Right atrium auricular region (tissue), 2 donors: ENCODE measurements around the gene TINCR. TPM values are rescaled to one million over a fixed set of nuclear protein-coding genes. Genes with fewer than 3 reads are reported as not detected.

Experiments used
- DNase-seq: peaks from one replicate; pipeline ENCODE4 v3.0.0-alpha.2; 2019; ENCODE audit warnings: low spot score
- H3K27ac ChIP-seq, 2 donors: fragments of 200-600 bp; sonication (generic); 1 replicate in 1 of 2; 2 replicates in 1 of 2; pipeline ENCODE4 v1.5.1; 2016 to 2019
- H3K27me3 ChIP-seq, 2 donors: fragments of 200-600 bp; sonication (generic); one replicate each; pipeline versions ENCODE4 v1.5.1 to v1.6.0; 2017 to 2019
- H3K36me3 ChIP-seq: fragments of 200-600 bp; sonication (generic); one replicate; pipeline ENCODE4 v1.5.1; 2016
- H3K4me1 ChIP-seq, 2 donors: fragments of 200-600 bp; sonication (generic); one replicate each; pipeline versions ENCODE4 v1.5.1 to v1.6.0; 2017 to 2019
- H3K4me3 ChIP-seq, 2 donors: fragments of 200-600 bp; sonication (generic); 1 replicate in 1 of 2; 2 replicates in 1 of 2; pipeline ENCODE4 v1.5.1; 2017 to 2019; ENCODE audit warnings: mild to moderate bottlenecking in 1 of 2, moderate library complexity in 1 of 2
- H3K9me3 ChIP-seq, 2 donors: fragments of 200-600 bp; sonication (generic); one replicate each; pipeline ENCODE4 v1.5.1; 2019
- CTCF ChIP-seq, 2 donors: fragments of 200-600 bp; sonication (generic); IDR thresholded peaks; one replicate each; pipeline ENCODE4 v1.5.1; 2019; ENCODE audit warnings: antibody characterized with exemption in 2 of 2
- total RNA-seq, 2 donors: library from RNA; depleted of rRNA; stranded (reverse); fragments of >200 nt; gene quantifications; one replicate each; pipeline ENCODE4 v1.1.0, GENCODE V29; 2016

The TINCR gene
- total RNA-seq, 2 donors from 2014 or later = 0.59 TPM; not detected in 1

GRCh38 chr19:5571777-5572176 lies 4.0 kb upstream of the TINCR start:
- no peak for DNase-seq
- Histone ChIP-seq H3K4me1 (no peaks in the 10 kb centered on the region), H3K36me3 (no peaks in the 10 kb centered on the region), H3K9me3 (no peaks in the 10 kb centered on the region), H3K4me3 (no peak overlapping the region), H3K27ac (no peak overlapping the region), H3K27me3 (peaks cover 0 to 4% of the 10 kb centered on the region in 2 donors)
- TF ChIP-seq CTCF (IDR thresholded peaks at IDR 0.05) = no peak

- no peak for TF ChIP-seq CTCF (IDR thresholded peaks at IDR 0.05)
- Histone ChIP-seq H3K36me3 (no peaks in the 10 kb centered on the region), H3K27me3 (peaks cover 0 to 4% of the 10 kb centered on the region in 2 donors), H3K4me1 (no peaks in the 10 kb centered on the region), H3K9me3 (no peaks in the 10 kb centered on the region), H3K27ac (no peak overlapping the region), H3K4me3 (peak overlapping the region in 1 of 2 donors; percentile 35)
- DNase-seq = no peak
Measured at GRCh38 chr19:5567970-5568407, 236 bp upstream of the TINCR start.

GRCh38 chr19:5564930-5565329 lies 2.8 kb downstream of the TINCR start:
- peaks cover 0 to 4% of the 10 kb centered on the region in 2 donors for H3K27me3 ChIP-seq
- TF ChIP-seq CTCF (IDR thresholded peaks at IDR 0.05) = no peak
- no peak for DNase-seq

DNA sequence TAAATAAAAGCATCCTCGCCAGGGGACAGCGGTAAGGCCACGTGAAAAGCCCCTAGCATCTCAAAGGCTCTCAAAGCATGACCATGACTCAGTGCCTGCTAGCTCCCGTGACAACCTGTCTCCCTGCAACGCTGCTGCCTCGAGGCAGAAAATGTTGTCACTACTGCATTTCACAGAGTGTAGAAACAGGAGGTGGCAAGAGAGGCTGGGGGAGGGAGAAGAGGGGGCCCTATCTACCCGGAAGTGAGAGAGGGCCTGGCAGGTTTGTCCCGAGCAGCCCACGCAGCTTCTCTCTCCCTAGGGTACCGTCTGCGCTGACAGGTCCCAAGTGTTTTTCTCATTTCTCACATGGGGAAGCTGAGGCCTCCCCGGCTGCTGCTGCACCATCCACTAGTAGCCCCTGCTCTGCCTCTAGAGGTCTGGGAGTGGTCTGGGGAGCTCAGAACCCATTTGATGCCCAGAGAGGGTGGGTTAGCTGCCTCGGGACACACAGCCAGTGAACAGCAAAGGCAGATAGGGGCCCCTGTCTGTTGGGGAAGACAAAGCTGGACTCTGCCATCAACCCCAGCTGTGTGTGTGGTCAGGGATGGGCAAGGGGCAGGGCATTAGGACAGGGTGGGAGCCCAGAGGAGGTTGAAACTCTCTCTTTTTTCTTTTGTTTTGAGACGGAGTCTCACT lies 3.7 kb downstream of the TINCR start:
- Histone ChIP-seq H3K9me3 (peaks cover 0 to 15% of the 10 kb centered on the region in 2 donors), H3K27ac (no peak overlapping the region), H3K36me3 (no peaks in the 10 kb centered on the region), H3K4me3 (no peak overlapping the region), H3K4me1 (no peaks in the 10 kb centered on the region), H3K27me3 (peaks cover 0 to 4% of the 10 kb centered on the region in 2 donors)
- no peak for TF ChIP-seq CTCF (IDR thresholded peaks at IDR 0.05)
- DNase-seq = no peak

More at GRCh38 chr19:5564930-5565329, 2.8 kb downstream of the TINCR start:
- no peak overlapping the region for H3K27ac ChIP-seq
- peaks cover 0 to 15% of the 10 kb centered on the region in 2 donors for H3K9me3 ChIP-seq
- no peaks in the 10 kb centered on the region for H3K4me1 ChIP-seq
- H3K36me3 ChIP-seq = no peaks in the 10 kb centered on the region
- no peak overlapping the region for H3K4me3 ChIP-seq

DNA sequence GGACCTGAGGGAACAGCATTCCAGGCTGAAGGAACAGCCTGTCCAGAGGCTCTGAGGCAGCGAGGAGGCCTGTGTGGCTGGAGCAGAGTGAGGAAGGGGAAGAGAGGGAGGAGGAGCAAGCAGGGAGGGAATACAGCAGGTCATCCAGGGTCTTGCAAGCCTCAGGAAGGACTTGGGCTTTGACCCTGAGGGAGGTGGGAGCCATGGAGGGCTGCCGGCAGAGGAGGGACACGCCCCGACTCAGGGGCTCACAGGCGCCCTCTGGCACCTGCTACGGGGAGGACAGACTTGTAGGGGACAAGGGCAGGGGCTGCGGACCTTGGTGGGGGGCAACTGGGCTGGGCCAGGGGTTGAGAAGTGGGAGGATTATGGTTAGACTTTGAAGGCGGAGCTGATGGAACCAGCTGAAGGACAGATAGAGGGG lies 4.7 kb downstream of the TINCR start:
- H3K27ac ChIP-seq = no peak overlapping the region
- no peak for TF ChIP-seq CTCF (IDR thresholded peaks at IDR 0.05)
- H3K27me3 ChIP-seq = peaks cover 0 to 4% of the 10 kb centered on the region in 2 donors
- no peaks in the 10 kb centered on the region for H3K36me3 ChIP-seq
- peaks cover 0 to 15% of the 10 kb centered on the region in 2 donors for H3K9me3 ChIP-seq
- DNase-seq = no peak
- no peak overlapping the region for H3K4me3 ChIP-seq
- no peaks in the 10 kb centered on the region for H3K4me1 ChIP-seq
